ENCODE data around the gene MINDY1.

MINDY1 gene

DNA sequence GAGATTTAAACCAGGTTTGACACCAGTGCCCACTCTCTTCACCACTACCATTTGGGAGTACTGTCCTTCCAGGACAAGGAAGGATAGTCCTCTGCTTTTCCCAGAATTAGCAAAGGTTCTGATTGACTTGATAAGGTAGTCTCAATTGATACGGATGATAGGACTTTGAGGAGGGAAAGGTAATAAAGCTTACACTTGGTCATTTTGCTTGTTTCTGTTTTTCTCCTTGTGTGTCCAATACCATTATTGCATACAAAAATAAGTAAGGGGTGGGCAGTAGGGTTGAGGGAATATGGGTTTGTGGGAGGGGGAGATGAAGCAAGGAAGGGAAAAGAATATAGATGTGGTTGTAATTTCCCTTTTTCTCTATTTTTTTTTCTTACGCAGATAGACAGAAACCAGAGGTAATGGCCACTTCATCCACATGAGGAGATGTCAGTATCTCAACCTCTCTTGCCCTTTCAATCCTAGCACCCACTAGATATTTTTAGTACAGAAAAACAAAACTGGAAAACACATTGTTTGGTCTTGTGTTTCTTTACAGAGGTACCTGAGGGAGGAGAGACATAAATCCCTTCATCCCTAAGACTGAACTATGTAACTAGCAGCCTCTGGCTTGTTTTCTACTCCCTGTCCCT lies 43.5 kb upstream of the MINDY1 start:
- Histone ChIP-seq H3K36me3 (ENCODE audit: control insufficient read depth, insufficient read depth, low read length) (peaks cover 15% of the 10 kb centered on the region), H3K4me3 (replicated peaks; ENCODE audit: low read depth, low read length) (no peak overlapping the region), H3K27me3 (replicated peaks; ENCODE audit: control insufficient read depth, insufficient read depth, low read length) (no peaks in the 10 kb centered on the region)
- TF ChIP-seq, protein P1, sequence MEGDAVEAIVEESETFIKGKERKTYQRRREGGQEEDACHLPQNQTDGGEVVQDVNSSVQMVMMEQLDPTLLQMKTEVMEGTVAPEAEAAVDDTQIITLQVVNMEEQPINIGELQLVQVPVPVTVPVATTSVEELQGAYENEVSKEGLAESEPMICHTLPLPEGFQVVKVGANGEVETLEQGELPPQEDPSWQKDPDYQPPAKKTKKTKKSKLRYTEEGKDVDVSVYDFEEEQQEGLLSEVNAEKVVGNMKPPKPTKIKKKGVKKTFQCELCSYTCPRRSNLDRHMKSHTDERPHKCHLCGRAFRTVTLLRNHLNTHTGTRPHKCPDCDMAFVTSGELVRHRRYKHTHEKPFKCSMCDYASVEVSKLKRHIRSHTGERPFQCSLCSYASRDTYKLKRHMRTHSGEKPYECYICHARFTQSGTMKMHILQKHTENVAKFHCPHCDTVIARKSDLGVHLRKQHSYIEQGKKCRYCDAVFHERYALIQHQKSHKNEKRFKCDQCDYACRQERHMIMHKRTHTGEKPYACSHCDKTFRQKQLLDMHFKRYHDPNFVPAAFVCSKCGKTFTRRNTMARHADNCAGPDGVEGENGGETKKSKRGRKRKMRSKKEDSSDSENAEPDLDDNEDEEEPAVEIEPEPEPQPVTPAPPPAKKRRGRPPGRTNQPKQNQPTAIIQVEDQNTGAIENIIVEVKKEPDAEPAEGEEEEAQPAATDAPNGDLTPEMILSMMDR (IDR thresholded peaks at IDR 0.05; ENCODE audit: insufficient read depth, low read length, poor library complexity, severe bottlenecking) = no peak
- no peak for DNase-seq (ENCODE audit: extremely low read depth, insufficient read length)

DNA sequence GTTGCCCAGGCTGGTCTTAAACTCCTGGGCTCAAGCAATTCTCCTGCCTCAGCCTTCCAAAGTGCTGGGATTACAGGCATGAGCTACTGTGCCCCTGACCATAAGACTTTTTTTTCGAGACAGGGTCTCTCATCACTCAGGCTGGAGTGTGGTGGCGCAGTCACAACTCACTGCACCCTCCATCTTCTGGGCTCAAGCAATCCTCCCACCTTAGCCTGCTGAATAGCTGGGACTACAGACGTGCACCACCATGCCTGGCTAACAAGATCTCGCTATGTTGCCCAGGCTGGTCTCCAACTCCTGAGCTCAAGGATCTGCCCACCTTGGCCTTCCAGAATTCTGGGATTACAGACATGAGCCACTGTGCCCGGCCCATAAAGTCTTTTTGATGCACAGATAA lies 42.8 kb upstream of the MINDY1 start:
- no peak for DNase-seq (ENCODE audit: extremely low read depth, insufficient read length)
- Histone ChIP-seq H3K36me3 (ENCODE audit: control insufficient read depth, insufficient read depth, low read length) (peaks cover 11% of the 10 kb centered on the region), H3K27me3 (replicated peaks; ENCODE audit: control insufficient read depth, insufficient read depth, low read length) (no peaks in the 10 kb centered on the region), H3K4me3 (replicated peaks; ENCODE audit: low read depth, low read length) (no peak overlapping the region)
- TF ChIP-seq, protein P1 (IDR thresholded peaks at IDR 0.05; ENCODE audit: insufficient read depth, low read length, poor library complexity, severe bottlenecking) = no peak

DNA sequence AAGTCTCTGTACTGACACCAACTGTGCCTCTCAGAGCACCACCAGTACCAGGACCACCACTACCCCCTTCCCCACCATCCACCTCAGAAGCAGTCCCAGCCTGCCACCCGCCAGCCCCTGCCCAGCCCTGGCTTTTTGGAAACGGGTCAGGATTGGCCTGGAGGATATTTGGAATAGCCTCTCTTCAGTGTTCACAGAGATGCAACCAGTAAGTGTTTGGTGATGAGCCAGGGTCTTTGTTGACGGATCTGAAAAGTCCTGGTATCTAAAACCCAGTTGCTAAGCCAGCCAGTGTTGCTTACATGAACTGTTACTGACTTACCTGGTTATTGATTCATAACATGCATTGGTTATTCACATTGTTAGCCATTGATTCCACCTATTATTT lies 41.9 kb upstream of the MINDY1 start:
- DNase-seq (ENCODE audit: extremely low read depth, insufficient read length) = no peak
- Histone ChIP-seq H3K36me3 (ENCODE audit: control insufficient read depth, insufficient read depth, low read length) (peaks cover 7% of the 10 kb centered on the region), H3K27me3 (replicated peaks; ENCODE audit: control insufficient read depth, insufficient read depth, low read length) (no peaks in the 10 kb centered on the region), H3K4me3 (replicated peaks; ENCODE audit: low read depth, low read length) (peak overlapping the region; percentile 68)
- TF ChIP-seq, protein P1 (IDR thresholded peaks at IDR 0.05; ENCODE audit: insufficient read depth, low read length, poor library complexity, severe bottlenecking) = no peak

DNA sequence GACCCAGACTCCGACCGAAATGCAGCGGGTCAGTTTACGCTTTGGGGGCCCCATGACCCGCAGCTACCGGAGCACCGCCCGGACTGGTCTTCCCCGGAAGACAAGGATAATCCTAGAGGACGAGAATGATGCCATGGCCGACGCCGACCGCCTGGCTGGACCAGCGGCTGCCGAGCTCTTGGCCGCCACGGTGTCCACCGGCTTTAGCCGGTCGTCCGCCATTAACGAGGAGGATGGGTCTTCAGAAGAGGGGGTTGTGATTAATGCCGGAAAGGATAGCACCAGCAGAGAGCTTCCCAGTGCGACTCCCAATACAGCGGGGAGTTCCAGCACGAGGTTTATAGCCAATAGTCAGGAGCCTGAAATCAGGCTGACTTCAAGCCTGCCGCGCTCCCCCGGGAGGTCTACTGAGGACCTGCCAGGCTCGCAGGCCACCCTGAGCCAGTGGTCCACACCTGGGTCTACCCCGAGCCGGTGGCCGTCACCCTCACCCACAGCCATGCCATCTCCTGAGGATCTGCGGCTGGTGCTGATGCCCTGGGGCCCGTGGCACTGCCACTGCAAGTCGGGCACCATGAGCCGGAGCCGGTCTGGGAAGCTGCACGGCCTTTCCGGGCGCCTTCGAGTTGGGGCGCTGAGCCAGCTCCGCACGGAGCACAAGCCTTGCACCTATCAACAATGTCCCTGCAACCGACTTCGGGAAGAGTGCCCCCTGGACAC lies 41.4 kb upstream of the MINDY1 start:
- H3K27me3 ChIP-seq (replicated peaks; ENCODE audit: control insufficient read depth, insufficient read depth, low read length) = no peaks in the 10 kb centered on the region
- TF ChIP-seq, protein P1 (IDR thresholded peaks at IDR 0.05; ENCODE audit: insufficient read depth, low read length, poor library complexity, severe bottlenecking) = peak; percentile 57
- H3K4me3 ChIP-seq (replicated peaks; ENCODE audit: low read depth, low read length) = peak overlapping the region; percentile 68
- DNase-seq (ENCODE audit: extremely low read depth, insufficient read length) = peak; percentile 68
- H3K36me3 ChIP-seq (ENCODE audit: control insufficient read depth, insufficient read depth, low read length) = peaks cover 7% of the 10 kb centered on the region

DNA sequence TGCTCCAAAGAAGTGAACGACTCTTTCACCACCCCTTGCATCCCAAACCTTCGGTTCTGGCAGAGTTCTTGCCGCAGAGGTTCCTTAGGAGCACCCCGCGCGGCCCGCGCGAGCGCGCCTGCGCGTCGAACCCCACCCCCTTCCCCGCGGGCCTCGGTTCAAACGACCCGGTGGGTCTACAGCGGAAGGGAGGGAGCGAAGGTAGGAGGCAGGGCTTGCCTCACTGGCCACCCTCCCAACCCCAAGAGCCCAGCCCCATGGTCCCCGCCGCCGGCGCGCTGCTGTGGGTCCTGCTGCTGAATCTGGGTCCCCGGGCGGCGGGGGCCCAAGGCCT lies 40.9 kb upstream of the MINDY1 start, which contains the start of gene C1orf56:
Gene C1orf56, plus strand, starts transcription at position 161 of the 334 bp plus-strand sequence. Its CDS starts 97 bp downstream, at position 258.
- DNase-seq (ENCODE audit: extremely low read depth, insufficient read length) = peak; percentile 80
- Histone ChIP-seq H3K4me3 (replicated peaks; ENCODE audit: low read depth, low read length) (peak within 1 kb of the TSS; percentile 68), H3K27me3 (replicated peaks; ENCODE audit: control insufficient read depth, insufficient read depth, low read length) (no peaks in the 10 kb centered on the region), H3K36me3 (ENCODE audit: control insufficient read depth, insufficient read depth, low read length) (peaks cover 2% of the 10 kb centered on the region)
- TF ChIP-seq, protein P1 (IDR thresholded peaks at IDR 0.05; ENCODE audit: insufficient read depth, low read length, poor library complexity, severe bottlenecking) = no peak
